Left lung (tissue), 10 donors: Measurements from ENCODE around the gene MBP. TPM values are rescaled to one million over a fixed set of nuclear protein-coding genes. Genes with fewer than 3 reads are reported as not detected.

Experiments used
- ATAC-seq: fragments of 200-7000 bp; cut with Tn5 transposase; one replicate; pipeline ENCODE4 v1.9.1; 2020; ENCODE audit warnings: moderate library complexity
- DNase-seq, 4 donors: peaks; one replicate each; pipeline ENCODE4 v3.0.0-alpha.2; 2013 to 2020
- H3K27ac ChIP-seq, 2 donors: fragments of 200-600 bp; sonication (generic) in 1 of 2; one replicate each; pipeline versions ENCODE4 v1.5.0 to v1.8.0; 2020 to 2021
- H3K27me3 ChIP-seq, 2 donors: fragments of 200-600 bp; sonication (generic) in 1 of 2; one replicate each; pipeline versions ENCODE4 v1.5.0 to v1.8.0; 2020 to 2021
- H3K36me3 ChIP-seq, 2 donors: fragments of 200-600 bp; sonication (generic) in 1 of 2; one replicate each; pipeline versions ENCODE4 v1.5.0 to v1.8.0; 2020 to 2021
- H3K4me1 ChIP-seq, 2 donors: fragments of 200-600 bp; one replicate each; pipeline ENCODE4 v1.8.0; 2021
- H3K4me3 ChIP-seq, 2 donors: fragments of 200-600 bp; sonication (generic) in 1 of 2; one replicate each; pipeline versions ENCODE4 v1.5.0 to v1.8.0; 2020 to 2021; ENCODE audit warnings: mild to moderate bottlenecking in 1 of 2
- H3K9me3 ChIP-seq, 2 donors: fragments of 200-600 bp; sonication (generic) in 1 of 2; one replicate each; pipeline versions ENCODE4 v1.5.0 to v1.8.0; 2020 to 2021
- CTCF ChIP-seq, 2 donors: fragments of 200-600 bp; sonication (generic) in 1 of 2; IDR thresholded peaks; one replicate each; pipeline versions ENCODE4 v1.5.0 to v1.8.0; 2021; ENCODE audit warnings: antibody characterized with exemption in 2 of 2
- intact Hi-C, 2 donors: fragments of 100-400 bp; cut with DNase I; formaldehyde crosslinking; loops; one replicate each; pipeline versions ENCODE4 v1.11.2 to v1.14.2; 2022
- polyA plus RNA-seq, 6 donors: library from polyadenylated mRNA; unstranded; fragments of 120-200 nt; gene quantifications; one replicate each; pipeline ENCODE4 v1.2.1, GENCODE V29; 2013; ENCODE audit not compliant: insufficient read length in 6 of 6
- total RNA-seq, 2 donors: library from RNA; stranded (reverse); fragmentation: NEBNext Ultra II Directional; extraction: Animal tissue kit (Norgen Biotek cat#: 25700); gene quantifications; one replicate each; pipeline ENCODE4 v1.2.1, GENCODE V29; 2021
- donor health status: DM: no; HTN: yes; CAD: no.
- donor health status: DM: no; HTN: no; CAD: no.

The MBP gene
- total and polyA plus RNA-seq, 8 donors, result 8.8 to 56.7 (median 10.8) TPM

GRCh38 chr18:76989647-76990190 lies 142.9 kb downstream of the MBP start:
- no peaks in the 10 kb centered on the region for H3K9me3 ChIP-seq
- no peaks in the 10 kb centered on the region for H3K4me1 ChIP-seq
- no peak for TF ChIP-seq CTCF (IDR thresholded peaks at IDR 0.05)
- no peak overlapping the region for H3K4me3 ChIP-seq
- intact Hi-C loops, result loop anchor here in 1 of 2 donors (10.0 kb wide), 1 partner anchor 185 kb away; no protein-coding TSS in a partner anchor
- no peak for DNase-seq
- no peak overlapping the region for H3K27ac ChIP-seq
- no peaks in the 10 kb centered on the region for H3K27me3 ChIP-seq
- no peaks in the 10 kb centered on the region for H3K36me3 ChIP-seq
- no peak for ATAC-seq

GRCh38 chr18:76988827-76989646 lies 143.5 kb downstream of the MBP start:
- no peaks in the 10 kb centered on the region for H3K27me3 ChIP-seq
- no peak overlapping the region for H3K27ac ChIP-seq
- H3K4me1 ChIP-seq, result no peaks in the 10 kb centered on the region
- H3K9me3 ChIP-seq, result no peaks in the 10 kb centered on the region
- TF ChIP-seq CTCF (IDR thresholded peaks at IDR 0.05), result no peak
- intact Hi-C loops, result loop anchor here in 1 of 2 donors (10.0 kb wide), 1 partner anchor 184 kb away; no protein-coding TSS in a partner anchor
- DNase-seq (no peak), ATAC-seq (no peak)
- no peak overlapping the region for H3K4me3 ChIP-seq
- no peaks in the 10 kb centered on the region for H3K36me3 ChIP-seq

- DNase-seq (peak in 1 of 4 donors; percentile 69), ATAC-seq (peak; percentile 37)
- H3K27me3 ChIP-seq, result no peaks in the 10 kb centered on the region
- no peaks in the 10 kb centered on the region for H3K9me3 ChIP-seq
- H3K36me3 ChIP-seq, result no peaks in the 10 kb centered on the region
- no peak overlapping the region for H3K4me3 ChIP-seq
- TF ChIP-seq CTCF (IDR thresholded peaks at IDR 0.05), result no peak
- intact Hi-C loops, result loop anchor here in 1 of 2 donors (10.0 kb wide), 1 partner anchor 183 kb away; no protein-coding TSS in a partner anchor
- H3K4me1 ChIP-seq, result no peaks in the 10 kb centered on the region
- H3K27ac ChIP-seq, result peak overlapping the region; percentile 39 to 49
These were observed 144.4 kb downstream of the MBP start for GRCh38 chr18:76988031-76988826.

GRCh38 chr18:76986406-76986805 lies 146.2 kb downstream of the MBP start:
- Histone ChIP-seq H3K4me3 (no peak overlapping the region), H3K27ac (no peak overlapping the region), H3K9me3 (no peaks in the 10 kb centered on the region), H3K4me1 (peaks cover 0 to 4% of the 10 kb centered on the region in 2 donors), H3K36me3 (no peaks in the 10 kb centered on the region), H3K27me3 (no peaks in the 10 kb centered on the region)
- DNase-seq, result peak in 1 of 4 donors; percentile 31
- no peak for ATAC-seq
- intact Hi-C loops, result loop anchor here in 1 of 2 donors (10.0 kb wide), 1 partner anchor 182 kb away; no protein-coding TSS in a partner anchor
- TF ChIP-seq CTCF (IDR thresholded peaks at IDR 0.05), result no peak
